ENCODE results near the gene PQBP1. TPM values are rescaled to one million over a fixed set of nuclear protein-coding genes. Genes with fewer than 3 reads are reported as not detected.
"Not testable (repeated sequence)": the region's sequence is repeated elsewhere in the genome, so short reads cannot be mapped to it uniquely, and the experiment has no call there.

PQBP1 gene, protein sequence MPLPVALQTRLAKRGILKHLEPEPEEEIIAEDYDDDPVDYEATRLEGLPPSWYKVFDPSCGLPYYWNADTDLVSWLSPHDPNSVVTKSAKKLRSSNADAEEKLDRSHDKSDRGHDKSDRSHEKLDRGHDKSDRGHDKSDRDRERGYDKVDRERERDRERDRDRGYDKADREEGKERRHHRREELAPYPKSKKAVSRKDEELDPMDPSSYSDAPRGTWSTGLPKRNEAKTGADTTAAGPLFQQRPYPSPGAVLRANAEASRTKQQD
- 57.0 and 70.9 TPM in 2 replicates for total RNA-seq
- polyA plus RNA-seq = 41.1 and 57.0 TPM in 2 replicates
- polyA plus RNA-seq (2012) = 61.8 and 88.7 TPM in 2 replicates
- 99.1 and 113 TPM in 2 replicates for polyA minus RNA-seq (ENCODE audit: low replicate concordance)

DNA sequence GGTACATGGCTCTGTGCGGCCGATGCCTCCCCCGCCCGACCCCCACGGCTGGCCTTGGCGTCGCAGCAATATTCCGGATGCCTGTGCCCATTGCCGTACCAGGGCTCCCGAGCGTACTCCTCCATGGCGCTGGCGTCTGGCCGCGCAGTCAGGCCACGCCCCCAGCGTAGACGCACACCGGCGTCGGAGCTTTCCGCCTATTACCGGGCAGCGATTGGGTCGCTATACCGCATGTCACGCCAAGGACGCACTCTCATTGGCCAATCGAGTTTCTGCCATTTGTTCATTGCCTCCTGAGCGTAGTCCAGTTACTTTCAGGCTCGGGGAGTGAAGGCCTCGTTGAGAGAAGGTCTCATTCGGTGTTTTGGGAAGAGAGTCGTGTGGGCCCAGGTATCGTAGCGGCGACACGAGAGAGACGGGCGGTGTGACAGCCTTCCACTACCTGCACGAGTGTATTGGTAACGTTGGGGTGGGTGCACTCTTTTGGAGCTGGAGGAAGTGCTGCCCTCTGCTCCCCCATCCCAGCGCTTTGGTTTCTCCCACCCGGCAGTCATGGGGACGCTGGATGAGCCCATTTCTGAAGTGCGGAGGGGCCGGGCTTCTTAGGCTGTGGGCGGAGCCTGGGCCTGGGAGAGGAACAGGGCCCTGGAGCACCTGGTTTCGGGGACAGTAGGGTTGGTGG, at the start of gene PQBP1, which contains the start of gene TIMM17B:
Gene PQBP1, plus strand, starts transcription at position 306 of the 682 bp plus-strand sequence. CDS start 580 bp downstream, outside the sequence.
Gene TIMM17B, minus strand, starts transcription at position 144 of the 682 bp plus-strand sequence. Its CDS starts 19 bp downstream, at position 125.
- Histone ChIP-seq H3K27me3 (ENCODE audit: control insufficient read depth, insufficient read depth, low read length) (no peaks in the 10 kb centered on the region), H3K4me1 (ENCODE audit: control insufficient read depth, extremely low read depth, insufficient read depth, low read length) (peaks cover 3% of the 10 kb centered on the region), H3K4me3 (replicated peaks in 1 of 4; ENCODE audit: control extremely low read depth in 1 of 4, insufficient read depth in 1 of 4, low read depth in 3 of 4, low read length in 4 of 4) (peak within 1 kb of the TSS; percentile 62 to 89 (median 81)), H3K9ac (ENCODE audit: insufficient read depth, low read length) (peak within 1 kb of the TSS; percentile 90), H3K79me2 (ENCODE audit: control insufficient read depth, insufficient read depth, low read length) (peaks cover 13% of the 10 kb centered on the region), H4K20me1 (ENCODE audit: control insufficient read depth, extremely low read depth, insufficient read depth, low read length) (no peaks in the 10 kb centered on the region), H3K27ac (ENCODE audit: insufficient read depth, low read length) (peak within 1 kb of the TSS; percentile 97), H3K9me3 (ENCODE audit: control insufficient read depth, insufficient read depth, low read depth, low read length) (no peaks in the 10 kb centered on the region), H2AFZ (ENCODE audit: low read length) (peak within 1 kb of the TSS; percentile 67), H3K4me2 (ENCODE audit: extremely low read depth, insufficient read depth, low read length) (peak within 1 kb of the TSS; percentile 85), H3K36me3 (ENCODE audit: control insufficient read depth, insufficient read depth, low read length) (peaks cover 9% of the 10 kb centered on the region)
- TF ChIP-seq, protein P1, sequence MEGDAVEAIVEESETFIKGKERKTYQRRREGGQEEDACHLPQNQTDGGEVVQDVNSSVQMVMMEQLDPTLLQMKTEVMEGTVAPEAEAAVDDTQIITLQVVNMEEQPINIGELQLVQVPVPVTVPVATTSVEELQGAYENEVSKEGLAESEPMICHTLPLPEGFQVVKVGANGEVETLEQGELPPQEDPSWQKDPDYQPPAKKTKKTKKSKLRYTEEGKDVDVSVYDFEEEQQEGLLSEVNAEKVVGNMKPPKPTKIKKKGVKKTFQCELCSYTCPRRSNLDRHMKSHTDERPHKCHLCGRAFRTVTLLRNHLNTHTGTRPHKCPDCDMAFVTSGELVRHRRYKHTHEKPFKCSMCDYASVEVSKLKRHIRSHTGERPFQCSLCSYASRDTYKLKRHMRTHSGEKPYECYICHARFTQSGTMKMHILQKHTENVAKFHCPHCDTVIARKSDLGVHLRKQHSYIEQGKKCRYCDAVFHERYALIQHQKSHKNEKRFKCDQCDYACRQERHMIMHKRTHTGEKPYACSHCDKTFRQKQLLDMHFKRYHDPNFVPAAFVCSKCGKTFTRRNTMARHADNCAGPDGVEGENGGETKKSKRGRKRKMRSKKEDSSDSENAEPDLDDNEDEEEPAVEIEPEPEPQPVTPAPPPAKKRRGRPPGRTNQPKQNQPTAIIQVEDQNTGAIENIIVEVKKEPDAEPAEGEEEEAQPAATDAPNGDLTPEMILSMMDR (conservative IDR thresholded peaks at IDR 0.05 in 1 of 2, IDR thresholded peaks at IDR 0.05 in 1 of 2; ENCODE audit: low read depth in 1 of 2, low read length in 2 of 2) = no peak
- TF ChIP-seq EZH2 (IDR thresholded peaks at IDR 0.05; ENCODE audit: low read length, missing control alignments) = no peak
- DNase-seq (ENCODE audit: low read depth in 2 of 2) = peak; percentile 96 to 97

- Histone ChIP-seq H3K4me3 (replicated peaks in 1 of 4; ENCODE audit: control extremely low read depth in 1 of 4, insufficient read depth in 1 of 4, low read depth in 3 of 4, low read length in 4 of 4) (no peak overlapping the region), H3K79me2 (ENCODE audit: control insufficient read depth, insufficient read depth, low read length) (no peaks in the 10 kb centered on the region), H3K9me3 (ENCODE audit: control insufficient read depth, insufficient read depth, low read depth, low read length) (no peaks in the 10 kb centered on the region), H3K4me1 (ENCODE audit: control insufficient read depth, extremely low read depth, insufficient read depth, low read length) (no peaks in the 10 kb centered on the region), H3K27me3 (ENCODE audit: control insufficient read depth, insufficient read depth, low read length) (no peaks in the 10 kb centered on the region), H3K9ac (ENCODE audit: insufficient read depth, low read length) (no peak overlapping the region), H3K27ac (ENCODE audit: insufficient read depth, low read length) (no peak overlapping the region), H2AFZ (ENCODE audit: low read length) (no peak overlapping the region), H3K36me3 (ENCODE audit: control insufficient read depth, insufficient read depth, low read length) (no peaks in the 10 kb centered on the region), H4K20me1 (ENCODE audit: control insufficient read depth, extremely low read depth, insufficient read depth, low read length) (no peaks in the 10 kb centered on the region), H3K4me2 (ENCODE audit: extremely low read depth, insufficient read depth, low read length) (no peak overlapping the region)
- TF ChIP-seq, protein P1 (conservative IDR thresholded peaks at IDR 0.05 in 1 of 2, IDR thresholded peaks at IDR 0.05 in 1 of 2; ENCODE audit: low read depth in 1 of 2, low read length in 2 of 2) = no peak
- TF ChIP-seq EZH2 (IDR thresholded peaks at IDR 0.05; ENCODE audit: low read length, missing control alignments) = no peak
- no peak for DNase-seq (ENCODE audit: low read depth in 2 of 2)
These were observed 48.9 kb upstream of the PQBP1 start for GRCh38 chrX:48848847-48849246.

GRCh38 chrX:48852857-48853256, 44.9 kb upstream of the PQBP1 start:
- no peak overlapping the region for H3K4me2 ChIP-seq (ENCODE audit: extremely low read depth, insufficient read depth, low read length)
- no peak overlapping the region for H3K9ac ChIP-seq (ENCODE audit: insufficient read depth, low read length)
- no peak overlapping the region for H3K27ac ChIP-seq (ENCODE audit: insufficient read depth, low read length)
- no peak for DNase-seq (ENCODE audit: low read depth in 2 of 2)
- no peak overlapping the region for H2AFZ ChIP-seq (ENCODE audit: low read length)
- no peak overlapping the region for H3K4me3 ChIP-seq (replicated peaks in 1 of 4; ENCODE audit: control extremely low read depth in 1 of 4, insufficient read depth in 1 of 4, low read depth in 3 of 4, low read length in 4 of 4)
- H3K27me3 ChIP-seq (ENCODE audit: control insufficient read depth, insufficient read depth, low read length) = no peaks in the 10 kb centered on the region
- no peaks in the 10 kb centered on the region for H3K4me1 ChIP-seq (ENCODE audit: control insufficient read depth, extremely low read depth, insufficient read depth, low read length)
- no peaks in the 10 kb centered on the region for H4K20me1 ChIP-seq (ENCODE audit: control insufficient read depth, extremely low read depth, insufficient read depth, low read length)
- H3K9me3 ChIP-seq (ENCODE audit: control insufficient read depth, insufficient read depth, low read depth, low read length) = no peaks in the 10 kb centered on the region
- H3K79me2 ChIP-seq (ENCODE audit: control insufficient read depth, insufficient read depth, low read length) = no peaks in the 10 kb centered on the region
- TF ChIP-seq, protein P1 (conservative IDR thresholded peaks at IDR 0.05 in 1 of 2, IDR thresholded peaks at IDR 0.05 in 1 of 2; ENCODE audit: low read depth in 1 of 2, low read length in 2 of 2) = no peak
- no peak for TF ChIP-seq EZH2 (IDR thresholded peaks at IDR 0.05; ENCODE audit: low read length, missing control alignments)
- no peaks in the 10 kb centered on the region for H3K36me3 ChIP-seq (ENCODE audit: control insufficient read depth, insufficient read depth, low read length)

GRCh38 chrX:48853494-48853893, 44.2 kb upstream of the PQBP1 start:
- not testable (repeated sequence) for H3K4me3 ChIP-seq (replicated peaks in 1 of 4; ENCODE audit: control extremely low read depth in 1 of 4, insufficient read depth in 1 of 4, low read depth in 3 of 4, low read length in 4 of 4); DNase-seq (ENCODE audit: low read depth in 2 of 2); H3K79me2 ChIP-seq (ENCODE audit: control insufficient read depth, insufficient read depth, low read length); H3K27ac ChIP-seq (ENCODE audit: insufficient read depth, low read length); H3K9me3 ChIP-seq (ENCODE audit: control insufficient read depth, insufficient read depth, low read depth, low read length); H3K27me3 ChIP-seq (ENCODE audit: control insufficient read depth, insufficient read depth, low read length); H3K9ac ChIP-seq (ENCODE audit: insufficient read depth, low read length); H2AFZ ChIP-seq (ENCODE audit: low read length); H3K4me2 ChIP-seq (ENCODE audit: extremely low read depth, insufficient read depth, low read length); H4K20me1 ChIP-seq (ENCODE audit: control insufficient read depth, extremely low read depth, insufficient read depth, low read length); H3K4me1 ChIP-seq (ENCODE audit: control insufficient read depth, extremely low read depth, insufficient read depth, low read length); H3K36me3 ChIP-seq (ENCODE audit: control insufficient read depth, insufficient read depth, low read length)
